HepG2 (cell line): ENCODE data around the gene SIRT7. TPM values are rescaled to one million over a fixed set of nuclear protein-coding genes. Genes with fewer than 3 reads are reported as not detected.
A peak's percentile ranks its signal among the peaks of the same experiment; 100 is the strongest.

Source experiments
- AGO2 ChIP-seq: fragments of 200-400 bp; formaldehyde crosslinking; optimal IDR thresholded peaks from 2 replicates; pipeline ENCODE3; 2017; ENCODE audit warnings: mild to moderate bottlenecking, low read depth, low read length, moderate library complexity
- EZH2 ChIP-seq: conservative IDR thresholded peaks from 2 replicates; pipeline ENCODE4 v1.6.1; 2012; ENCODE audit warnings: mild to moderate bottlenecking, low read depth, low read length, moderate library complexity
- HDAC6 ChIP-seq: fragments of 200-600 bp; sonication (generic); IDR thresholded peaks from 2 replicates; pipeline ENCODE4 v1.7.0; 2017; ENCODE audit warnings: mild to moderate bottlenecking, antibody characterized with exemption, low read length, low read depth
- HOXA5 ChIP-seq: sonication (generic); formaldehyde crosslinking; IDR thresholded peaks from 2 replicates; pipeline ENCODE4 v1.4.0; 2020; ENCODE audit warnings: missing genetic modification reagents
- MTF1 ChIP-seq: sonication (generic); formaldehyde crosslinking; IDR thresholded peaks from 2 replicates; pipeline ENCODE4 v1.5.0; 2020; ENCODE audit warnings: missing genetic modification reagents
- PAX8 ChIP-seq: sonication (generic); formaldehyde crosslinking; IDR thresholded peaks from 2 replicates; pipeline ENCODE4 v1.8.0; 2022; ENCODE audit warnings: mild to moderate bottlenecking, missing genetic modification reagents, borderline replicate concordance
- PRMT3 ChIP-seq: sonication (generic); formaldehyde crosslinking; IDR thresholded peaks from 2 replicates; pipeline ENCODE4 v1.8.1; 2022; ENCODE audit warnings: low read depth, mild to moderate bottlenecking, moderate library complexity, missing genetic modification reagents, borderline replicate concordance
- RFXANK ChIP-seq: IDR thresholded peaks from 2 replicates; pipeline ENCODE4 v1.6.1; 2016
- RNF2 ChIP-seq: fragments of 450-650 bp; conservative IDR thresholded peaks from 2 replicates; pipeline ENCODE4 v1.6.1; 2016; ENCODE audit warnings: low read depth
- SMYD3 ChIP-seq: sonication (generic); formaldehyde crosslinking; IDR thresholded peaks from 2 replicates; pipeline ENCODE4 v1.8.1; 2023; ENCODE audit warnings: mild to moderate bottlenecking, missing genetic modification reagents
- SRY ChIP-seq: sonication (generic); formaldehyde crosslinking; IDR thresholded peaks from 2 replicates; pipeline ENCODE4 v1.8.0; 2022; ENCODE audit warnings: mild to moderate bottlenecking, missing genetic modification reagents
- SUZ12 ChIP-seq: fragments of 150-350 bp; IDR thresholded peaks from 2 replicates; pipeline ENCODE4 v1.6.1; 2014; ENCODE audit warnings: low read depth, low read length
- ZMYM3 ChIP-seq: sonication (generic); formaldehyde crosslinking; IDR thresholded peaks from 2 replicates; pipeline ENCODE4 v1.5.1; 2020; ENCODE audit warnings: mild to moderate bottlenecking, missing genetic modification reagents
- ZNF615 ChIP-seq: sonication (generic); formaldehyde crosslinking; IDR thresholded peaks from 2 replicates; pipeline ENCODE4 v1.5.0; 2020; ENCODE audit warnings: mild to moderate bottlenecking, missing genetic modification reagents, borderline replicate concordance
- ZNF780A ChIP-seq: sonication (generic); formaldehyde crosslinking; IDR thresholded peaks from 2 replicates; pipeline ENCODE4 v1.8.0; 2022; ENCODE audit warnings: mild to moderate bottlenecking, missing genetic modification reagents, moderate library complexity
- polyA plus RNA-seq, 8 experiments: library from polyadenylated mRNA; depleted of rRNA in 3 of 8; stranded (reverse) in 7 of 8; unstranded in 1 of 8; fragments of >200 nt; fragmentation: Illumina TruSeq in 4 of 8; extraction: Trizol in 4 of 8; gene quantifications; 2 replicates each; pipeline versions ENCODE4 v1.2.1 to v1.2.3, GENCODE V29; 2011 to 2016; ENCODE audit warnings: low read depth in 4 of 8, missing spikeins in 1 of 8, mixed read lengths in 1 of 8; ENCODE audit not compliant: insufficient read depth in 1 of 8
- total RNA-seq, 5 experiments: library from RNA; depleted of rRNA; stranded (reverse); fragments of >200 nt; fragmentation: Illumina TruSeq; extraction: Trizol; gene quantifications; 2 replicates each; pipeline ENCODE4 v1.2.3, GENCODE V29; 2016; ENCODE audit warnings: low read depth in 1 of 5
- TF ChIP-seq, protein P1 (sequence below): sonication (generic); formaldehyde crosslinking; IDR thresholded peaks from 2 replicates; pipeline ENCODE4 v1.9.0; 2021; ENCODE audit warnings: mild to moderate bottlenecking, missing genetic modification reagents
- TF ChIP-seq, protein P2 (sequence below): sonication (generic); formaldehyde crosslinking; IDR thresholded peaks from 2 replicates; pipeline ENCODE4 v1.4.0; 2020; ENCODE audit warnings: mild to moderate bottlenecking, missing genetic modification reagents, borderline replicate concordance
- TF ChIP-seq, protein P3 (sequence below): IDR thresholded peaks from 2 replicates; pipeline ENCODE4 v1.6.1; 2016; ENCODE audit warnings: mild to moderate bottlenecking, missing biosample characterization, missing genetic modification reagents

Gene SIRT7
- total and polyA plus RNA-seq, 2 of the 13 experiments (the other 11 are each of a cell fraction or from before 2014, with no cell fraction given) = 8.3 to 24.8 TPM

DNA sequence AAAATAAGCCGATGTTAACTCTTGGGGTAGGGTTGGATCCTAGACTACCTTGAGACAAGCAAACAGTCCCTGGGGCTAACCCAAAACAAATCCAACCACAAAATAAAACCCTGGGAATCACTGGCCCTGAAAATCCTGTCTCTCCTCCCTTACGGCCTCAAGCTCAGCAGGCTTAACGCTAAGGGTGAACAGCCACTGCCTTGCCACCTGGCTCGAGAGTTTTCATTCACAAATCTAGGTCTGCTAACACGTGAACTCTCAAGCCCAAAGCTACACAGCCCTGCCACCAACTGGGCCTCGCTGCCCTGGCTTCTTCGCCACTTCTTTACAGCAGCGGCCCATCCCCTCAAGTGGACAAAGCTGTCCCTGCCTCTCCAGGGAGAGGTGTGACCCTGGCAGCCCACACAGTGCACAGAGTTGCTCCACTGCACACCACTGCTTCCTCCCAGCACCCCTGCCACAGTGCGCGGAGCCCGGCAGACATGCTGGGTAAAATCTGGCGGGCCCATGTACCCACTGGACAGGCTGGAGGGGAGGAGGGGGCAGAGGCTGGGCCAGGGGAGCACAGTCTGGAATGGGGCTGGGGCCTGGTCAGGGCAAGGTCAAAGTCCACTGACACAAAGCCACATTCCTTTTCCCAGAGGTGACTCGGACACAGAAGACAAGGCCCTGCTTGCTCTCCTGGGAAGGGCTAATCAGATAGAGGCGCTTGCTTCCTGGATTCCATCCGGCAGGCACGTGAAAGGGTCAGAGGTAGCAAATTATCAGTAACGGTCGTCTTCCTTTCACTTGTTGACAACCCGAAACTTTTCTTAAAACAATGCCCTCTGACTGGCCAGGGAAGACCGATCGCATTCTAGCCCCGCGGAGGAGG is 7.8 kb downstream of the SIRT7 start (continued):
- no peak for TF ChIP-seq SUZ12
- no peak for TF ChIP-seq SRY (CRISPR knock-in tag)
- TF ChIP-seq SMYD3 (CRISPR knock-in tag) = no peak
- TF ChIP-seq HDAC6 = no peak
- peak; percentile 61; the same call in 1 of the 2 replicates for TF ChIP-seq PAX8
- TF ChIP-seq AGO2 = peak; percentile 79
- TF ChIP-seq, protein P1, sequence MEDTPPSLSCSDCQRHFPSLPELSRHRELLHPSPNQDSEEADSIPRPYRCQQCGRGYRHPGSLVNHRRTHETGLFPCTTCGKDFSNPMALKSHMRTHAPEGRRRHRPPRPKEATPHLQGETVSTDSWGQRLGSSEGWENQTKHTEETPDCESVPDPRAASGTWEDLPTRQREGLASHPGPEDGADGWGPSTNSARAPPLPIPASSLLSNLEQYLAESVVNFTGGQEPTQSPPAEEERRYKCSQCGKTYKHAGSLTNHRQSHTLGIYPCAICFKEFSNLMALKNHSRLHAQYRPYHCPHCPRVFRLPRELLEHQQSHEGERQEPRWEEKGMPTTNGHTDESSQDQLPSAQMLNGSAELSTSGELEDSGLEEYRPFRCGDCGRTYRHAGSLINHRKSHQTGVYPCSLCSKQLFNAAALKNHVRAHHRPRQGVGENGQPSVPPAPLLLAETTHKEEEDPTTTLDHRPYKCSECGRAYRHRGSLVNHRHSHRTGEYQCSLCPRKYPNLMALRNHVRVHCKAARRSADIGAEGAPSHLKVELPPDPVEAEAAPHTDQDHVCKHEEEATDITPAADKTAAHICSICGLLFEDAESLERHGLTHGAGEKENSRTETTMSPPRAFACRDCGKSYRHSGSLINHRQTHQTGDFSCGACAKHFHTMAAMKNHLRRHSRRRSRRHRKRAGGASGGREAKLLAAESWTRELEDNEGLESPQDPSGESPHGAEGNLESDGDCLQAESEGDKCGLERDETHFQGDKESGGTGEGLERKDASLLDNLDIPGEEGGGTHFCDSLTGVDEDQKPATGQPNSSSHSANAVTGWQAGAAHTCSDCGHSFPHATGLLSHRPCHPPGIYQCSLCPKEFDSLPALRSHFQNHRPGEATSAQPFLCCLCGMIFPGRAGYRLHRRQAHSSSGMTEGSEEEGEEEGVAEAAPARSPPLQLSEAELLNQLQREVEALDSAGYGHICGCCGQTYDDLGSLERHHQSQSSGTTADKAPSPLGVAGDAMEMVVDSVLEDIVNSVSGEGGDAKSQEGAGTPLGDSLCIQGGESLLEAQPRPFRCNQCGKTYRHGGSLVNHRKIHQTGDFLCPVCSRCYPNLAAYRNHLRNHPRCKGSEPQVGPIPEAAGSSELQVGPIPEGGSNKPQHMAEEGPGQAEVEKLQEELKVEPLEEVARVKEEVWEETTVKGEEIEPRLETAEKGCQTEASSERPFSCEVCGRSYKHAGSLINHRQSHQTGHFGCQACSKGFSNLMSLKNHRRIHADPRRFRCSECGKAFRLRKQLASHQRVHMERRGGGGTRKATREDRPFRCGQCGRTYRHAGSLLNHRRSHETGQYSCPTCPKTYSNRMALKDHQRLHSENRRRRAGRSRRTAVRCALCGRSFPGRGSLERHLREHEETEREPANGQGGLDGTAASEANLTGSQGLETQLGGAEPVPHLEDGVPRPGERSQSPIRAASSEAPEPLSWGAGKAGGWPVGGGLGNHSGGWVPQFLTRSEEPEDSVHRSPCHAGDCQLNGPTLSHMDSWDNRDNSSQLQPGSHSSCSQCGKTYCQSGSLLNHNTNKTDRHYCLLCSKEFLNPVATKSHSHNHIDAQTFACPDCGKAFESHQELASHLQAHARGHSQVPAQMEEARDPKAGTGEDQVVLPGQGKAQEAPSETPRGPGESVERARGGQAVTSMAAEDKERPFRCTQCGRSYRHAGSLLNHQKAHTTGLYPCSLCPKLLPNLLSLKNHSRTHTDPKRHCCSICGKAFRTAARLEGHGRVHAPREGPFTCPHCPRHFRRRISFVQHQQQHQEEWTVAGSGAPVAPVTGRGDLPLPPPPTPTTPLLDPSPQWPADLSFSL = no peak
- TF ChIP-seq MTF1 (CRISPR knock-in tag) = no peak
- peak; percentile 81 for TF ChIP-seq HOXA5 (CRISPR knock-in tag)
- 0 out of 2 replicates have a peak, but pooled peaks have one; percentile 13 for TF ChIP-seq RNF2
- TF ChIP-seq, protein P2, sequence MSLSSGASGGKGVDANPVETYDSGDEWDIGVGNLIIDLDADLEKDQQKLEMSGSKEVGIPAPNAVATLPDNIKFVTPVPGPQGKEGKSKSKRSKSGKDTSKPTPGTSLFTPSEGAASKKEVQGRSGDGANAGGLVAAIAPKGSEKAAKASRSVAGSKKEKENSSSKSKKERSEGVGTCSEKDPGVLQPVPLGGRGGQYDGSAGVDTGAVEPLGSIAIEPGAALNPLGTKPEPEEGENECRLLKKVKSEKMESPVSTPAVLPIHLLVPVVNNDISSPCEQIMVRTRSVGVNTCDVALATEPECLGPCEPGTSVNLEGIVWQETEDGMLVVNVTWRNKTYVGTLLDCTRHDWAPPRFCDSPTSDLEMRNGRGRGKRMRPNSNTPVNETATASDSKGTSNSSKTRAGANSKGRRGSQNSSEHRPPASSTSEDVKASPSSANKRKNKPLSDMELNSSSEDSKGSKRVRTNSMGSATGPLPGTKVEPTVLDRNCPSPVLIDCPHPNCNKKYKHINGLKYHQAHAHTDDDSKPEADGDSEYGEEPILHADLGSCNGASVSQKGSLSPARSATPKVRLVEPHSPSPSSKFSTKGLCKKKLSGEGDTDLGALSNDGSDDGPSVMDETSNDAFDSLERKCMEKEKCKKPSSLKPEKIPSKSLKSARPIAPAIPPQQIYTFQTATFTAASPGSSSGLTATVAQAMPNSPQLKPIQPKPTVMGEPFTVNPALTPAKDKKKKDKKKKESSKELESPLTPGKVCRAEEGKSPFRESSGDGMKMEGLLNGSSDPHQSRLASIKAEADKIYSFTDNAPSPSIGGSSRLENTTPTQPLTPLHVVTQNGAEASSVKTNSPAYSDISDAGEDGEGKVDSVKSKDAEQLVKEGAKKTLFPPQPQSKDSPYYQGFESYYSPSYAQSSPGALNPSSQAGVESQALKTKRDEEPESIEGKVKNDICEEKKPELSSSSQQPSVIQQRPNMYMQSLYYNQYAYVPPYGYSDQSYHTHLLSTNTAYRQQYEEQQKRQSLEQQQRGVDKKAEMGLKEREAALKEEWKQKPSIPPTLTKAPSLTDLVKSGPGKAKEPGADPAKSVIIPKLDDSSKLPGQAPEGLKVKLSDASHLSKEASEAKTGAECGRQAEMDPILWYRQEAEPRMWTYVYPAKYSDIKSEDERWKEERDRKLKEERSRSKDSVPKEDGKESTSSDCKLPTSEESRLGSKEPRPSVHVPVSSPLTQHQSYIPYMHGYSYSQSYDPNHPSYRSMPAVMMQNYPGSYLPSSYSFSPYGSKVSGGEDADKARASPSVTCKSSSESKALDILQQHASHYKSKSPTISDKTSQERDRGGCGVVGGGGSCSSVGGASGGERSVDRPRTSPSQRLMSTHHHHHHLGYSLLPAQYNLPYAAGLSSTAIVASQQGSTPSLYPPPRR (CRISPR knock-in tag) = peak; percentile 79; the same call in 1 of the 2 replicates
- peak; percentile 13; the same call in 1 of the 2 replicates for TF ChIP-seq ZMYM3
- TF ChIP-seq PRMT3 (CRISPR knock-in tag) = no peak
- TF ChIP-seq, protein P3, sequence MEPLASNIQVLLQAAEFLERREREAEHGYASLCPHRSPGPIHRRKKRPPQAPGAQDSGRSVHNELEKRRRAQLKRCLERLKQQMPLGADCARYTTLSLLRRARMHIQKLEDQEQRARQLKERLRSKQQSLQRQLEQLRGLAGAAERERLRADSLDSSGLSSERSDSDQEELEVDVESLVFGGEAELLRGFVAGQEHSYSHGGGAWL (CRISPR knock-in tag) = peak; percentile 83
- no peak for TF ChIP-seq ZNF615 (CRISPR knock-in tag)
- TF ChIP-seq RFXANK (CRISPR knock-in tag) = no peak; the same call in 1 of the 2 replicates
- TF ChIP-seq EZH2 = no peak
- 0 out of 2 replicates have a peak, but pooled peaks have one; percentile 43 for TF ChIP-seq ZNF780A
